GM10266 (cell line): ENCODE results near the gene ZNRF3.
A peak's percentile ranks its signal among the peaks of the same experiment; 100 is the strongest.

Experiments
- DNase-seq: peaks from one replicate; pipeline ENCODE4 v3.0.0; 2012; ENCODE audit errors: extremely low spot score
- TF ChIP-seq, protein P1 (sequence below): IDR thresholded peaks from 2 replicates; pipeline ENCODE4 v1.5.1; 2012; ENCODE audit warnings: mild to moderate bottlenecking, low read depth; ENCODE audit not compliant: control insufficient read depth, insufficient read depth; ENCODE audit errors: missing control alignments

Gene ZNRF3

DNA sequence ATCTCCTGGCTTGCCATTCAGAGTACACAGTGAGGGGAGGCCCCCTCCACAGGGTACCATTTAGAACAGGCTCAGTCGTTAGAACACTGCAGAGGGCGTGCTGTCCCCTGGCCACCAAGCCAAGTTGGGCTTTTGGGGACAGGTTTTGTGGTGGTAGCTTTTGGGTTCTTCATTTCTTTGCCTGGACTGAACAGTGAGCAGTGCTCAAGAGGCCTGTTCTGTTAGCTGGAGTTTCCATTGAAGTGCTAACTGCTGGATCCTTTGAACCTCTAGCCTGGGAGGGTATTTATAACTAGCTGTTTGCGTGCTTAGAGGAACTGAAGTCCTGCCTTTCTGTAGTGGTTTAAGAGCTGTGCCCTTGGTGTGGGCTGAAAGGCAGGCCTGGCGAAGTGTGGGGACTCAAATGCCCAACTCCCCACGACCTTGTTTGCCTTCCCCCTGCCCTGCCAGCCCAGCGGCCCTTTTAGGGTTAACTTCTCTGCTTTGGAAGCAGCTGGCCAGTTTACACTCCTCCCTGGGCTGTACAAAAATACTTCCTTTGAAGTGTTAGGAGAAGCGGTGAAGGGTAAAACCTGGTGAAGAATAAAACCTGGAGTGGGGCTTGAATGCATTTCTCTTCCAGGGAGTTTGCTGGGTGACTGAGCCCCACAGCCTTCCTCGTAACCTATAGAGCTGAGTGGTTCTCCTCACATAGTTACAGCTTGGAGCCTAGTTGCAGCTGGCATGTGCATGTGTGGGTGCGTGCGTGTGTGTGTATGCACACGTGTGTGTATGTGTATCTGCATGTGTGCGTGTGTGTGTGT lies 34.6 kb downstream of the ZNRF3 start:
- TF ChIP-seq, protein P1, sequence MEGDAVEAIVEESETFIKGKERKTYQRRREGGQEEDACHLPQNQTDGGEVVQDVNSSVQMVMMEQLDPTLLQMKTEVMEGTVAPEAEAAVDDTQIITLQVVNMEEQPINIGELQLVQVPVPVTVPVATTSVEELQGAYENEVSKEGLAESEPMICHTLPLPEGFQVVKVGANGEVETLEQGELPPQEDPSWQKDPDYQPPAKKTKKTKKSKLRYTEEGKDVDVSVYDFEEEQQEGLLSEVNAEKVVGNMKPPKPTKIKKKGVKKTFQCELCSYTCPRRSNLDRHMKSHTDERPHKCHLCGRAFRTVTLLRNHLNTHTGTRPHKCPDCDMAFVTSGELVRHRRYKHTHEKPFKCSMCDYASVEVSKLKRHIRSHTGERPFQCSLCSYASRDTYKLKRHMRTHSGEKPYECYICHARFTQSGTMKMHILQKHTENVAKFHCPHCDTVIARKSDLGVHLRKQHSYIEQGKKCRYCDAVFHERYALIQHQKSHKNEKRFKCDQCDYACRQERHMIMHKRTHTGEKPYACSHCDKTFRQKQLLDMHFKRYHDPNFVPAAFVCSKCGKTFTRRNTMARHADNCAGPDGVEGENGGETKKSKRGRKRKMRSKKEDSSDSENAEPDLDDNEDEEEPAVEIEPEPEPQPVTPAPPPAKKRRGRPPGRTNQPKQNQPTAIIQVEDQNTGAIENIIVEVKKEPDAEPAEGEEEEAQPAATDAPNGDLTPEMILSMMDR: no peak
- no peak for DNase-seq

DNA sequence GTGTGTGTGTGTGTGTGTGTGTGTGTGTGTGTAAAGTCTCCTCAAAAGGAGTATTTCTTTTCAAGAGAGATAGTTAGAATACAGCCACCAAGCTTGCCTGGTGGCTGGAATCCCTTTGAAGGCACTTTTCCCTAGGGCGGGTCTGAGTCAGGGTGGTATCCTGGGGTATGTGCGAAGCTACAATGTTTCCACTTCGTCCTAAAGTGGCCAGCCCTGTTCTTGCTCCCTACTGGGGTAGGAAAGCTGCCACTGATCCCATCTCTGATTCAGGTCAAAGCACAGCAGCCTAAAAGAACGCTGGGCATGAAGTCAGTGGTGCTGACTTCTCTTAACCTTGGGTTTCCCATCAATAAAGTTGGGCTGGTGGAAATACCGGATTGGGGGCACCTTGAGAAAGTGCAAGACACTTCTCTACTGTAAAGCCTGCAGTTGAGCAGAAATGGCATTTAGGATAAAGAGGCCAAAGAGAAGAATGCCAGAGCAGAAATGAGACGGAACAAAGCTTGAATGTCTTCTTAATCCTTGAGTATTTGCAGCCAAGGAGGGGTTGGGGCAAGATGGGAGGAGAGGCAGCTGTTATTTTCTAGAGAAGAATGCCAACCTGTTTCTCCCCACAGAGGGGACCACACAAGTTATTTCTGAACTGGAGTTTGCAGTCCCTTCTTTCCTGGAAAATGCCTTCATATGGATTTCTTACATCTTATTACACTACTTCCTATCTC lies 35.3 kb downstream of the ZNRF3 start:
- TF ChIP-seq, protein P1: no peak
- no peak for DNase-seq

DNA sequence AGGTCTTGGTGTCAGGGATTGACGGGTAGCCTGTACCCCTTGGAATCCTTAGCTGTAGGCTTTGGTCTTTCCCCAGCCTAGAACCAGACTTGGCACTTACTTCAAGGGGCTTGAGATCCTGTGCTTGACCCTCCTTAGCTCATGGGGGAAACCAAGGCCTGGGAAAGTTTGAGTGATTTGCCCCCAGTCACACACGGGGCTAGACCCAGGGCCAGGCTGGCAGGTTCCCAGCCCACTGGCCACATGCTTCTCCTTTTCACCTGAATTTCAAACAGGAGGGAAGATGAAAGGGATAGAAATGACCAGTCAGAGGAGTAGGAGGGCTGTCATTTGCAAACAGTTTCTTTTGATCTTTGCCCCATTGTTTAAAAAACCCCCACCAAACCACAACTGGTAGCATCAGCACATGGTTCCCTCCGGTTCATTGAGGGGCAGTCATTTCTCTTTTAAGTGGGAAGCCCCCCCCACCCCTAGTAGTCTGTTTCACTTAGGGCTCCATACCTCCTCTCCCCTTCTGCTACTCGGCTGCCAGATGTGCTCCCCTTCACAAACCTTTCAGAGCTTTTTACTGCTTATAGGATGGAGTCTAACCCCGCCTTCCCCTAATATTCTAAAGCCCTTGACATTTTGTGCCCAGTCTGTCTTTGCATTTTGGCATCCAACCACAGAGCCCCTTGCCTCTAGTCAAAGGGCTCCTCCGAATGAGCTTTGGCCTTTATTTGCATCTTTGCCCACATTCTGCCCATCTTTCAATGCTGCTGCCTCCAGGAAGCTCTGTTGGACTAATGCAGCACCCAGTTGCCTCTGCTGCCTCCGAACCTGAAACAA lies 37.6 kb downstream of the ZNRF3 start:
- DNase-seq: peak; percentile 35

DNA sequence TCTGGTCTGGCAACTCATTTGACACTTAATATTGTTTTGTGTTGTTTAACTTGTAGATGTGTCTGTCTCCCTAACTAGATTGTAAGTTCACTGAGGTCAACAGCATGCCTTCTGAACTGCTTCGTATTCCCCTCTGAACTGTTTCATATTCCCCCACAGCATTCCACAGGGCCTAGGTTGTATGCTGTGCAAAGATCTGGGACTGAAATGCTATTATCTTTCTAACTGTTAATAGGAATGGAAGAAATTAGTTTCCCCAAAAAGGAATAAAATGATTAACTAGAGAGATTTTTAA lies 38.2 kb downstream of the ZNRF3 start:
- TF ChIP-seq, protein P1: no peak

More for the DNA sequence above, 37.6 kb downstream of the ZNRF3 start:
- TF ChIP-seq, protein P1: no peak

DNA sequence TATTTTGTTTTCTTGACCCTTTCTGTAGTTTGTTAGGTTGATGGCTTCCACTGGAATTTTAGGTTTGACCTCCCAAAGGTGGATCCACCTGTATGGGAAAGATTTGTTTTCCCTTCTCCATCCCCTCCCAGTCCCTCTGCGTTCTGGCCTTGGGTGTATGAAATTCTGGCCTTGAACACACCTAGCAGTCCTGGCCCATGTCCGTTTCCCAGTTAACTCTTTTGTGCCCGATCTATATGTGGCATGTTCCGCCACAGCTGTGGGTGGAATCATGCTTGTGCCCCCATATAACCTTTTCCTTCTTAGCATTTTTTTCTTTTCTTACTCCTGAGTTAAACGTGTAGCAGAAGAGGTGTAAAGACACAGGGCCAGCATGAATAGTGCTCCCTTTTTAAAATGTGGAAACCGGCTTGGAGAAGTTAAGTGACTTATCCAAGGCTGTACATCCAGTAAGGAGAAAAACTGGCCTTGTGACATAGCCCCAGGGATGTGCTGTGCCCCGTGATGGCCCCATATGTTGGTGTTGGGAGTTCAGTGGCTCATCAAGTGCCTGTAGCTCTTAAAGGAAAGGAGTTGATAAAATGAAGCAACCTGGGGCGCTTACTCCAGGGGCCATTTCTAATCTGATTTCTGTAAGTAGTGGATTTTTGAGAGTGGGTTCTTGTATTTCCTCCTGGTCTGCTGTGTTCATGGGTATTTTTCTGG lies 39.3 kb downstream of the ZNRF3 start:
- TF ChIP-seq, protein P1: no peak

More for the DNA sequence above, 38.2 kb downstream of the ZNRF3 start:
- DNase-seq: no peak

DNA sequence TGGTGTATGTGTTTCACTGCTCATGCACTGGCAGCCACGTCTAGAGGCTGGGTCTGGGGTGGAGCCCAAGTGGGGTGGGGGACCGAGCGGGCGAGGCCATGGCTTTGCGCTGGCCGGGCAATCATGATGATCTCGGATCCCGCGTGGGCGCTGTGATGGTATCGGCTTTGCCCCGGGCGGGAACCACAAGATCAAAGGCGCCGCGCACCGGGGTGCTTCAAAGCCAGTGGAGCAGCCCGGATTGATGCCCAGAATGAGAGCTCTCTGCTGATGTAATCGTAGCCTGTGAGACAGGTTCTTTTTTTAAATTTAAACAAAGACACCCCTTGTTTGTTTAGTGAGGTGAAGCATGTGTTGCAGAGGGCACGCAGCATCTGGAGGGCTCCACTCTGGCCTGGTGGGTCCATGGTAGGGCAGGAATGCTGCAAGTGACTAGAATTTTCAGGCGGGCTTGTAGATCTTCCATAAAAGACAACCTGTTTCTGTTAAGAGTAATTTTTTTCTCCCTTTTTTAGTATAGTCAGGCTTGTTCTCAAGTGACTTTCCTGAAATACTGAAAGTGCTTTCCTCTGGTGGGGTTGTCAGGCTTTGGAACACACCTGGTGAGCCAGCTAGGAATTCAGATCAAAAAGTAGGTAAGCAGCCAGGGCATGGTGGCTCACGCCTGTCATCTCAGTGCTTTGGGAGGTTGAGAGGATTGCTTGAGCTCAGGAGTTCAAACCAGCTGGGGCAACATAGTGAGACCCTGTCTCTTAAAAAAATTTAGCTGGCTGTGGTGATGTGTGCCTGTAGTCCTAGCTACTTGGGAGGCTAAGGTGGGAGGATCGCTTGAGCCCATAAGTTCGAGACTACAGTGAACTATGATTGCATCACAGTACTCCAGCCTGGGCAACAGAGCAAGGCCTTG lies 40.7 kb downstream of the ZNRF3 start:
- no peak for DNase-seq
- TF ChIP-seq, protein P1: no peak

More for the DNA sequence above, 39.3 kb downstream of the ZNRF3 start:
- no peak for DNase-seq
